Measurements from ENCODE around the gene EGFL7.

EGFL7 gene

DNA sequence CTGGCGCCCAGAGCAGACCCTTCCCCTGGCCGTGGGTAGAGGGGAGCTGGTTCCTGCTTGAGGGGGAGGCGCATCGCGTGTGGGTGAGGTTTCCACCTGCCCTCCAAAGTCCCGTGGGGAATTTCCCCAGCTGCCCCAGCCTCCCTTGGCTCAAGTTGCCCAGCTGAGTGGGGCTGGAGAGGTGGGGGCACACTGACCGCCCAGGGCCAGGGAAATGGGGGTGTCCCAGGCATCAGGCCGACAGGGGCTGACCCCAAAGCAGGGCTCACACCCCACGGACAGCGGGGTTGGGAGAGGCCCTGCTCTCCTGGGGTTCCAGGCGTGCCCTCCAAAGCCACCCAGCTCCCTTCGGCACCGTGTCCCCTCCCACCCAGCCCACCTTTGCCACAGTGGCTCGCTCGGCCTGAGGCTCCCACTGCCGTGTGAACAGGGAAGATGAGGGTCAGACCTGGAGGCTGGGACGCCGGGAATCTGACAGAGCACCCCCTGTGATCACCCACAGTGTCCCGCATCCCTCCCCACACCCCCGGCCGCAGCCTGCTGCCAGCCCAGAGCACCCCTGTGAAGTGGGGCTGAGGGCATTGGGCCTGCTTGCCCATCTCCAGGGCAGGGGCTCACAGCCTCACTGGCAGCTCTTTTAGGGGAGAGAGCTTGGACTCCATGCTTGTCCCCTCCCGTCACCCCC, 933 bp upstream of the EGFL7 start:
- DNase-seq = no peak

DNA sequence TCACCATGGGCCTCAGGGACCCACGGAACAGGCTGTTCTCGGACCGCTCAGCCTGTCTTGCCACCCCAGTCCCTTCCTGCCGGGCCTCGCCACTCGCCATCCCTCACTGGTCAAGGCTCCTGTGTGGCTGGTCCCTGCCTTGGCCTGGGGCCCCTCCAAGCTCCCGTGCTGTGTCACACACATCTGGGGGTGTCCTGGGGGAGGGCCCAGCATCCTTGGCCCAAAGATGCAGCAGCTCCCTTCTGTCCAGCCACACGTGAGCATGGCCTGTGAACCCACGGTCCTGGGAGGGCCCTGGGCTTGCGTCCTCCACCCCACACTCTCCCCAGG, 425 bp upstream of the EGFL7 start:
- no peak for DNase-seq

DNA sequence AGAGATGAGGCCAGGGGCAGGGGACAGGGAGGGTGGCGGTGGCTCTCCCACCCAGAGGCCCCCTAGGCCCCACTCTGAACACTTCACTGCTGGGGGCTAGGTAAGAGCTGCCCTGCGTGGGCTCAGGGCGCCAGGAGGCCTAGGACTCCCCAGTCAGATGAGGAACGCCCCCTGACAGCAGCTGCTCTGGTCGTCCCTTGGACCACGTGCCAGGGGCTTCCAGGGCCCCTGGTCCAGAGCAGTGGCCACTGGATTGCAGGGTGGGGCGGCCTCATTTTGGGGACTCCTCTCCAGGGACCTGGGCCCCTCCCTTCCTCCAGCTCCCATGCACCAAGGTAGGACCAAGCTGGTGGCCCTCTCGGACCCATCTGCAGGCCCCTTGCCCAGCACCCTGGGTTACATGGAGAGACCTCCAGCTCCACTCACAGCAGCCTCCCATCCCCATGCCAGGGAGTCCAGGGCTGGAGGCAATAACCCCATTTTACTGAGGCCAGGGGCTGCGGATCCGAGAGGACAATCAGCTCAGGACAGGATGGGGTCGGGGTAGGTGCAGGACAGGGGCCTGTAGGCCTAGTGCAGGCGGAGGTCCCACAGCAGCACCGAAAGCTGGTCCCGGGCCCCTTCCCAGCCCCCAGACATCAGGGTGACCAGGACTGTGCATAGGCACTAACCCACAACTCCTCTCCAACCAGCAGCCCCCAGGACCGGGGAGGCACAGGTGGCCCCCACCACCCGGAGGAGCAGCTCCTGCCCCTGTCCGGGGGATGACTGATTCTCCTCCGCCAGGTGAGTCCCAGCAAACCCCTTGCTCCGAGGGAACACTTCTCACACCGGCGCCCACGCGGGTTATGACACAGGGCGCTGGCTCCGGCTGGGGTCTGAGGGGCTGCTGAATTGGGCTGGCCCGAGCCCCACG, 1.5 kb downstream of the EGFL7 start:
- DNase-seq = no peak

- DNase-seq = no peak
These were observed 2.5 kb downstream of the EGFL7 start for GRCh38 chr9:136665111-136665703.

- DNase-seq = no peak
These were observed 3.1 kb downstream of the EGFL7 start for GRCh38 chr9:136665704-136666371.

- DNase-seq = no peak
These were observed 3.9 kb downstream of the EGFL7 start for GRCh38 chr9:136666372-136667213.

DNA sequence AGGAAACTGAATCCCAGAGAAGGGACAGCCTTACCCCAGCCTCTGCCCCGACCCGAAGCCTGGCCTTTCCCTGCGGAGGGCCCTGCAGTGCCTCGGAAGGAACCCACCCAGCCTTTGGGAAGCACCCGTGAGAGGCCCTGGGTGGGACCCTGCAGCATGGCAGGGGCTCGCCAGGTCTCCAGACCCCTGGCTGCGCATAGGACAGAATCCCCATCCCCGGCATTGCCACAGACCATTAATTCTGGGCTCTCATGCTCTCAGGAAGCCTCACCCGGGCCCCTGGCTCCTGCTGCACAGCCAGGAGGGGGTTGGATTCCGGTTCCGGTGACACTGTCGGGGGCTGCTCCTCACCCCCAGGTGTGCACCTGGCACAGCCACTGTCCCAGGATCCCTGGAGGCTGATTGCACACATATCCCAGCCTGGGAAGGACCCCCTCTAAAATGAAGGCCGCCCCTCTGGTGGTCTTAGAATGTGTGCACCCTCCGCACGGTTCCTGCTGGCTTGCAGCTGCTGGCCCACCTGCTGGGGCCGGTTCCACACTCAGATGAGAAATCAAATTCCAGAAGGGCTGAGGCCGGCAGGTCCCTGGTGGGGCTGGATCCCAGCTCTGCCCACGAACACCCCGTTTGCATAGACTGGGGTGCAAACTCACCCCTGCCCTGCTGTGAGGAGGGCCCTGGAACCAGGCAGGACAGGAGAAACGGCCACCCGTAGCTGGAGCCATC, 4.7 kb downstream of the EGFL7 start:
- DNase-seq = no peak

DNA sequence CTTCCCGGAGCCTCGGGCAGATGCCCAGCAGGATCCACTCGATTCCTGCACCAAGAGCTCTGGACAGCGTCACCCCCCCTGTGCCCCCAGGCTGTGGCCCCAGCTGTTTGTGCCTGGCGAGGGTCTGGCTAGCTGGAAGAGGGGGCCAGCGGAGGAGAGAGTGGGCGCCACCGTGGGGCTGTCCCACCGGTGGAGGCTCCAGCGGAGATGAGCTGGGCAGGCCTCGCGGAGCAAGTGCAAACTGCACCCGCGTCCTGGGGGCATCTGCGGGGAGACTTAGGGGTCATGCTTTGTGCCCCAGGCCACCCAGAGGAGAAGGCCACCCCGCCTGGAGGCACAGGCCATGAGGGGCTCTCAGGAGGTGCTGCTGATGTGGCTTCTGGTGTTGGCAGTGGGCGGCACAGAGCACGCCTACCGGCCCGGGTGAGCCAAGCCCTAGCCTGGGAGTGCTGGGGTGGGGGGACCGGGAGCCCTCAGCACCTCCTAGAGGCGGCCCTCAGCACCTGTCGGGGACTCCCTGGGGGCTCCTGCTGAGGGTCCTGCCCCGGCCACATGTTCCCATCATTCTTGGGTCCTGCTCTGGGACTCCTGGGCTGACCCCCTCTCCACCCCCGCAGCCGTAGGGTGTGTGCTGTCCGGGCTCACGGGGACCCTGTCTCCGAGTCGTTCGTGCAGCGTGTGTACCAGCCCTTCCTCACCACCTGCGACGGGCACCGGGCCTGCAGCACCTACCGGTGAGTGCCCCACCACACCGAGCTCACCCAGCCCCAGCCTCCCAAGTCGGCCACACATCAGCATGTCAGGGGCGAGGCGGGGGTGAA, 5.4 kb downstream of the EGFL7 start:
- DNase-seq = no peak

DNA sequence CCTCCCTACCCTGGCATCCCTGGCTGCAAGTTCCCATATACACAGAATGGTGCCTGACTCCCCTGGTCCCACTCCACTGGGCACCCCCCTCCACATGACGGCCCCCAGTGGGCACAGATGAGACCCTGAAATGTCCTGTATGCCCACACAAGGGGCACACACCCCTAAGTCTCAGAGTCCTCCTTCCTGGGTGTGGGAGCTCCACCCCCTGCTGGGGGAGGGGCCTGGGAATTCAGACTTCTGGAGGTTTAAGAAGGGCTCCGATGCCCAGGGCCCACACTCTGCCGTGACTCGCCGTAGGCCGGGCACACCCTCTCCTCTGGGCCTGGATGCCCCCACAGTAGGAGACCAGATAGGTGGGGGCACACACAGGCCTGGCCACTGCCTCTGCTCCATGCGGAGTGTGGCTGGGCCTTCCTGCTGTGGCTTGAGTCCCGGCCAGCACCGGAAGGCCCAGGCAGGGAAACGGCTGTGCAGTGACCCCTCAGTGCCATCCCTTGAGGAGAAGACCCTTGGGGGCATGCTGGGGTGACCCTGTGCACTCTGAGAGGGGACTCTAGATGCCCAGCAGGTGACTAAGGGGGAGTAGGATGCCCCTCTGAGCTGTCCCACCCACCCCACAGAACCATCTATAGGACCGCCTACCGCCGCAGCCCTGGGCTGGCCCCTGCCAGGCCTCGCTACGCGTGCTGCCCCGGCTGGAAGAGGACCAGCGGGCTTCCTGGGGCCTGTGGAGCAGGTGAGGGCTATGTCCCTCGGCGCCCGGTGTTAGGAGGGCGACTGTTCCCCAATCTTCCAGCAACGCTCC, 6.5 kb downstream of the EGFL7 start:
- DNase-seq = no peak

- DNase-seq = no peak
These were observed 7.2 kb downstream of the EGFL7 start for GRCh38 chr9:136669791-136670464.

DNA sequence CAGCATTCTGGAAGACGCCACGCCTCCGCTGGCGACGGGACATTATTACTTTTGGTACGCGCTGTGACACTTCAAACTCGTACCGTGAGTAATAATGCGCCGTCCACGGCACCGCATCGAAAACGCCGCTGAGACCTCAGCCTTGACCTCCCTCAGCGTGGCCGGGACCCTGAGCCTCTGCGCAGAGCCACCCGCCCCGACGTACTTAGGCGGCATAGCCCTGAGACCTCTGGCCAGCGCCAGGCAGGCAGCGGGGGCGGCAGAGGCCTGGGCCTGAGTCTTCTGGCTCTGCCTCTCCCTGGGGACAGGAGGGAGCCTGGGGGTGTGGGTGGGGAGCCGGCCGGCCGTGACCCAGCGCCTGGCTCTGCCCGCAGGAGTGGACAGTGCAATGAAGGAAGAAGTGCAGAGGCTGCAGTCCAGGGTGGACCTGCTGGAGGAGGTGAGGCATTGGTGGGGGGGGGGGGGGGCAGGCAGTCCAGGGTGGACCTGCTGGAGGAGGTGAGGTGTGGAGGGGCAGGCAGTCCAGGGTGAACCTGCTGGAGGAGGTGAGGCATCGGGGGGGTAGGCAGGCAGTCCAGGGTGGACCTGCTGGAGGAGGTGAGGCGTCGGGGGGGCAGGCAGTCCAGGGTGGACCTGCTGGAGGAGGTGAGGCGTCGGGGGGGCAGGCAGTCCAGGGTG, 8.0 kb downstream of the EGFL7 start:
- DNase-seq = no peak

GRCh38 chr9:136671254-136671614, 8.5 kb downstream of the EGFL7 start:
- no peak for DNase-seq

DNA sequence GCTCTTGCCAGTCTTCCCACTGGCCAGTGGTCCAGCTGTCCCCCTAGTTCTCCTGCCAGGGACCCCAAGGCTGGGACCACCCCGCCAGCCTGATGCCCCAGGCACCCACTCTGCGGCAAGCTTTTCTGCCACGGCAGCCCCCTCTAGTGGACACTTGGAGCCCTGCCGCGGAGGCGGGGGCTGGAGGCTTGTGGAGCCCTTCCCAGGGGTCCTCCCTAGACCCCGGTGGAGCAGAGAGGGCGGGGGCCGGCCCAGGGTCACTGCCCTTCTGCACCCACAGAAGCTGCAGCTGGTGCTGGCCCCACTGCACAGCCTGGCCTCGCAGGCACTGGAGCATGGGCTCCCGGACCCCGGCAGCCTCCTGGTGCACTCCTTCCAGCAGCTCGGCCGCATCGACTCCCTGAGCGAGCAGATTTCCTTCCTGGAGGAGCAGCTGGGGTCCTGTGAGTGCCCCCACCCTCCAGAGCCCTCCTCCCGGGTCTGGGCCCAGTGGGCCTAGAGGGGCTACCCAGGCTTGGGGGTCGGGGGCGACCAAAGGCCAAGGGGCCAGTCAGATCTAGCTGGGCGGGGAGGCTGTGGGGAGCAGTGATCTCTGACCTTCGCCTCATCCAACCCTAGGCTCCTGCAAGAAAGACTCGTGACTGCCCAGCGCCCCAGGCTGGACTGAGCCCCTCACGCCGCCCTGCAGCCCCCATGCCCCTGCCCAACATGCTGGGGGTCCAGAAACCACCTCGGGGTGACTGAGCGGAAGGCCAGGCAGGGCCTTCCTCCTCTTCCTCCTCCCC, 9.1 kb downstream of the EGFL7 start:
- DNase-seq = no peak

GRCh38 chr9:136672431-136673087, 9.8 kb downstream of the EGFL7 start:
- no peak for DNase-seq

DNA sequence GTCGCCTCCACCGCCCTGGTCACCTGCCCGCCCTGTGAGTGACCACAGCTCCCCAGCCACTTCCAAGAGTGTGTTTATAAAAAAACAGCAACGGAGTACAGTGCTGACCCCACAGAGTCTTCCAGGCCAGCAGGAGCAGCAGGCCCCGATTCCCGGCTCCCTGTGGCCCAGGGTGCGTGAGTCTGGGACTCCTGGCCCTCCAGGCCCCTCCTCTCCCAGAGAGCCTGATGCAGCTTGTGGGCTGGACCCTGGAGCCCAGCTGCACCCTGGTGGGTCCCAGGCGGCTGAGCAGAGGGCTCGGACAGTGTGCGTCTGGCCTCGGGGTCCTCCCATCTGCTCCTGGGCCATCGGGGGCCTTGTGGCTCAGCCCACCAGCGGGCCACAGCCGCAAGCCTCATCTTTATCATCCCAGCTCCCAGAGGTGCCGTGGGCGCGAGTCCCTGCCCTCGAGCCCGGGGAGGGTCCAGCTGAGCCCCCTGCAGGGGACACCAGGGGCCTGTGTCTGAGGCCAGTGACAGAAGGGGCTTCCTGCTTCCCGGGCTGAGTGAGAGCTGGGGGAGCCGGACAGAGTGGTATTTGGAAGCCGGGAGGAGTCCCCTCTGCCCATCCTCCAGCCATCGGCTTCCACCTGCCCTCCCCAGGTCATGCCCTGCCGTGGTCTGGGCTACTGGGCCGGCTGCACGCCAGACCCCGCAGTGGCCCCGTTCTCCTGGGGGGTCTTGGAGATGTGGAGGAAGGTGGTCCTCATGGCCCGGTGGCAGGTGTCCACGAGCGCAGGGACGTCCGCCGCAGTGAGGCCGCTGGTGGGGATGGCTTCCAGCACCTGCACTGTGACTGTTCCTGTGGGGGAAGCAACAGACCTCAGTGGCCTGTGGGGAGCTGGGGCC, 10.6 kb downstream of the EGFL7 start:
- no peak for DNase-seq

Measured in NCI-H748 treated with DMSO at 0.1 percent for 48 hours (cell line).